ENCODE measurements around the gene FZR1. TPM values are rescaled to one million over a fixed set of nuclear protein-coding genes. Genes with fewer than 3 reads are reported as not detected.

FZR1 gene
- total RNA-seq: 62.8 and 65.2 TPM in 2 replicates

GRCh38 chr19:3505598-3506383 is at the start of gene FZR1:
TSS of gene FZR1 (plus strand) at chr19:3506311. CDS start at chr19:3522990, 16,679 bp downstream.
- intact Hi-C loops (cut with micrococcal nuclease): loop anchor here (1.0 to 10.0 kb wide), 5 partner anchors 52 to 1351 kb away; partner anchors contain the start of genes AP3D1, HMG20B and MFSD12

GRCh38 chr19:3456925-3457527 is 49.1 kb upstream of the FZR1 start:
- intact Hi-C loops (cut with micrococcal nuclease): no loop called here

- intact Hi-C loops (cut with micrococcal nuclease): no loop called here
Observed at GRCh38 chr19:3457528-3458228, 48.4 kb upstream of the FZR1 start.

- intact Hi-C loops (cut with micrococcal nuclease): no loop called here
Observed at GRCh38 chr19:3458229-3459088, 47.7 kb upstream of the FZR1 start.

GRCh38 chr19:3459089-3459881 is 46.8 kb upstream of the FZR1 start:
- intact Hi-C loops (cut with micrococcal nuclease): no loop called here

GRCh38 chr19:3459965-3460582 is 46.0 kb upstream of the FZR1 start:
- intact Hi-C loops (cut with micrococcal nuclease): no loop called here

- intact Hi-C loops (cut with micrococcal nuclease): no loop called here
Observed at GRCh38 chr19:3462991-3463713, 43.0 kb upstream of the FZR1 start.

- intact Hi-C loops (cut with micrococcal nuclease): no loop called here
Observed at GRCh38 chr19:3463714-3464586, 42.2 kb upstream of the FZR1 start.

- intact Hi-C loops (cut with micrococcal nuclease): no loop called here
Observed at GRCh38 chr19:3464587-3465235, 41.4 kb upstream of the FZR1 start.

- intact Hi-C loops (cut with micrococcal nuclease): no loop called here
Observed at GRCh38 chr19:3465552-3465951, 40.6 kb upstream of the FZR1 start.

- intact Hi-C loops (cut with micrococcal nuclease): no loop called here
Observed at GRCh38 chr19:3466635-3467034, 39.5 kb upstream of the FZR1 start.

- intact Hi-C loops (cut with micrococcal nuclease): no loop called here
Observed at GRCh38 chr19:3467437-3468198, 38.5 kb upstream of the FZR1 start.

- intact Hi-C loops (cut with micrococcal nuclease): no loop called here
Observed at GRCh38 chr19:3468211-3468610, 37.9 kb upstream of the FZR1 start.

GRCh38 chr19:3469638-3470499 is 36.2 kb upstream of the FZR1 start:
- intact Hi-C loops (cut with micrococcal nuclease): no loop called here

- intact Hi-C loops (cut with micrococcal nuclease): no loop called here
Observed at GRCh38 chr19:3470500-3471128, 35.5 kb upstream of the FZR1 start.
